H1 (cell line): ENCODE measurements around the gene SPTLC3. TPM values are rescaled to one million over a fixed set of nuclear protein-coding genes. Genes with fewer than 3 reads are reported as not detected.

Experiments
- CTCF ChIA-PET: fragments of 300-600 bp; sonication (Branson Sonifier 250); formaldehyde crosslinking; loops from one replicate; lab custom pipeline; 2021; ENCODE audit not compliant: partially characterized antibody; lab: Charles Lee
- POLR2A ChIA-PET: fragments of 300-600 bp; sonication (Branson Sonifier 250); formaldehyde crosslinking; loops from one replicate; lab custom pipeline; 2021; ENCODE audit warnings: inconsistent platforms; ENCODE audit not compliant: partially characterized antibody; lab: Charles Lee
- DNase-seq, 2 experiments: peaks; one replicate each; pipeline versions ENCODE4 v3.0.0 to v3.0.0-alpha.2; 2010 to 2022; ENCODE audit warnings: low spot score in 2 of 2, low read depth in 1 of 2, mixed read lengths in 1 of 2
- FAIRE-seq: peaks from 2 replicates; lab custom pipeline; 2011; peaks lifted over from hg19 to GRCh38; lab: Jason Lieb, UNC
- H2AFZ ChIP-seq: 2 replicates; pipeline ENCODE4 v1.8.1; 2012; ENCODE audit warnings: low read length, inconsistent platforms
- H2AK5ac ChIP-seq: 2 replicates; pipeline ENCODE4 v1.6.1; 2013; ENCODE audit warnings: low read depth, low read length
- H2BK120ac ChIP-seq: replicated peaks from 2 replicates; pipeline ENCODE3; 2013; ENCODE audit warnings: low read depth, low read length, inconsistent platforms
- H2BK12ac ChIP-seq: 2 replicates; pipeline ENCODE4 v1.6.1; 2013; ENCODE audit warnings: low read depth, low read length
- H2BK15ac ChIP-seq: 2 replicates; pipeline ENCODE4 v1.6.1; 2013; ENCODE audit warnings: low read length
- H2BK20ac ChIP-seq: 2 replicates; pipeline ENCODE4 v1.6.1; 2013; ENCODE audit warnings: low read length
- H2BK5ac ChIP-seq: 2 replicates; pipeline ENCODE4 v1.6.1; 2013; ENCODE audit warnings: low read depth, low read length
- H3K14ac ChIP-seq: 2 replicates; pipeline ENCODE4 v1.6.1; 2013; ENCODE audit warnings: inconsistent platforms; ENCODE audit not compliant: insufficient read length
- H3K18ac ChIP-seq: 2 replicates; pipeline ENCODE4 v1.6.1; 2013; ENCODE audit warnings: low read length; ENCODE audit errors: extremely low read depth
- H3K23ac ChIP-seq: 2 replicates; pipeline ENCODE4 v1.6.1; 2013; ENCODE audit warnings: inconsistent platforms; ENCODE audit not compliant: insufficient read length
- H3K23me2 ChIP-seq: 2 replicates; pipeline ENCODE4 v1.6.1; 2013; ENCODE audit warnings: low read depth, low read length
- H3K27ac ChIP-seq: 2 replicates; pipeline ENCODE4 v1.6.1; 2011; ENCODE audit warnings: low read depth, low read length, inconsistent platforms
- H3K27me3 ChIP-seq, 4 experiments: replicated peaks in 1 of 4; 1 replicate in 1 of 4; 2 replicates in 3 of 4; pipeline versions ENCODE4 v1.6.1 to v1.8.1; 2011 to 2013; ENCODE audit warnings: low read length in 3 of 4, mild to moderate bottlenecking in 3 of 4, inconsistent platforms in 2 of 4, mixed read lengths in 2 of 4, moderate library complexity in 1 of 4; ENCODE audit not compliant: control insufficient read depth in 3 of 4, insufficient read depth in 3 of 4; ENCODE audit errors: extremely low read depth in 1 of 4
- H3K36me3 ChIP-seq, 4 experiments: 2 replicates each; pipeline versions ENCODE4 v1.6.1 to v1.8.1; 2011 to 2013; ENCODE audit warnings: mild to moderate bottlenecking in 4 of 4, low read length in 3 of 4, moderate library complexity in 2 of 4, control low read depth in 1 of 4, inconsistent platforms in 1 of 4; ENCODE audit not compliant: insufficient read depth in 4 of 4, control insufficient read depth in 2 of 4
- H3K4ac ChIP-seq: replicated peaks from 2 replicates; pipeline ENCODE3; 2013; ENCODE audit warnings: low read length, low read depth, mixed read lengths, inconsistent platforms; ENCODE audit not compliant: insufficient read length
- H3K4me1 ChIP-seq, 4 experiments: replicated peaks in 1 of 4; 1 replicate in 1 of 4; 2 replicates in 3 of 4; pipeline versions ENCODE4 v1.6.1 to v1.8.1; 2011 to 2013; ENCODE audit warnings: low read length in 3 of 4, inconsistent platforms in 2 of 4, mixed read lengths in 1 of 4; ENCODE audit not compliant: insufficient read depth in 4 of 4, control insufficient read depth in 3 of 4
- H3K4me2 ChIP-seq, 2 experiments: 2 replicates each; pipeline versions ENCODE4 v1.6.1 to v1.8.1; 2011 to 2013; ENCODE audit warnings: low read depth in 2 of 2, low read length in 2 of 2, control low read depth in 1 of 2, inconsistent platforms in 1 of 2, mild to moderate bottlenecking in 1 of 2; ENCODE audit not compliant: insufficient read depth in 1 of 2
- H3K4me3 ChIP-seq, 4 experiments: fragments of 200-600, 300-600 bp in 1 of 4; sonication (generic), shearing (Covaris generic), sonication (Bioruptor Twin) in 1 of 4; 2 replicates each; pipeline versions ENCODE4 v1.5.1 to v1.8.1; 2011 to 2016; ENCODE audit warnings: low read length in 4 of 4, low read depth in 3 of 4, control low read depth in 2 of 4, inconsistent platforms in 2 of 4, mild to moderate bottlenecking in 2 of 4, mixed read lengths in 1 of 4, moderate library complexity in 1 of 4; ENCODE audit not compliant: insufficient read depth in 2 of 4; ENCODE audit errors: extremely low read depth in 1 of 4
- H3K56ac ChIP-seq: replicated peaks from 2 replicates; pipeline ENCODE3; 2013; ENCODE audit warnings: low read depth, mild to moderate bottlenecking, mixed read lengths, low read length, inconsistent platforms; ENCODE audit not compliant: insufficient read length
- H3K79me1 ChIP-seq: 2 replicates; pipeline ENCODE4 v1.6.1; 2013; ENCODE audit warnings: low read depth, low read length, control low read depth
- H3K79me2 ChIP-seq, 2 experiments: 2 replicates each; pipeline versions ENCODE4 v1.6.1 to v1.8.1; 2012 to 2013; ENCODE audit warnings: low read length in 2 of 2, mild to moderate bottlenecking in 2 of 2, inconsistent platforms in 1 of 2; ENCODE audit not compliant: insufficient read depth in 2 of 2, control insufficient read depth in 1 of 2
- H3K9ac ChIP-seq, 4 experiments: replicated peaks in 1 of 4; 1 replicate in 1 of 4; 2 replicates in 3 of 4; pipeline versions ENCODE4 v1.6.1 to v1.8.1; 2011 to 2013; ENCODE audit warnings: low read depth in 3 of 4, low read length in 3 of 4, control low read depth in 2 of 4, mild to moderate bottlenecking in 2 of 4, moderate library complexity in 2 of 4, inconsistent platforms in 1 of 4; ENCODE audit errors: extremely low read depth in 1 of 4
- H3K9me3 ChIP-seq, 2 experiments: 2 replicates each; pipeline versions ENCODE4 v1.6.1 to v1.8.1; 2012 to 2013; ENCODE audit warnings: mild to moderate bottlenecking in 2 of 2, moderate library complexity in 2 of 2, control low read depth in 1 of 2, inconsistent platforms in 1 of 2, low read depth in 1 of 2, low read length in 1 of 2, mixed read lengths in 1 of 2; ENCODE audit not compliant: insufficient read depth in 2 of 2
- H4K20me1 ChIP-seq, 2 experiments: replicated peaks in 1 of 2; 2 replicates each; pipeline versions ENCODE3 to v1.8.1; 2011 to 2013; ENCODE audit warnings: inconsistent platforms in 2 of 2, low read length in 2 of 2, mild to moderate bottlenecking in 1 of 2; ENCODE audit not compliant: insufficient read depth in 2 of 2, control insufficient read depth in 1 of 2
- H4K5ac ChIP-seq: 2 replicates; pipeline ENCODE4 v1.6.1; 2013; ENCODE audit warnings: low read length, low read depth, mixed read lengths, inconsistent platforms; ENCODE audit not compliant: insufficient read length
- H4K8ac ChIP-seq: 2 replicates; pipeline ENCODE4 v1.8.0; 2013; ENCODE audit warnings: mild to moderate bottlenecking, moderate library complexity, low read length, inconsistent platforms; ENCODE audit not compliant: insufficient read depth; ENCODE audit errors: extremely low read depth
- H4K91ac ChIP-seq: replicated peaks from 2 replicates; pipeline ENCODE3; 2013; ENCODE audit warnings: low read length, mixed read lengths, inconsistent platforms; ENCODE audit not compliant: insufficient read length
- BACH1 ChIP-seq: IDR thresholded peaks from 2 replicates; pipeline ENCODE4 v1.6.1; 2012; ENCODE audit warnings: low read length, improper control_type of control experiment
- CBX5 ChIP-seq: fragments of 300-800, 300-1000 bp; sonication (generic); IDR thresholded peaks from 2 replicates; pipeline ENCODE4 v1.7.1; 2016; ENCODE audit warnings: antibody characterized with exemption, low read length, low read depth
- CTBP2 ChIP-seq: IDR thresholded peaks from 2 replicates; pipeline ENCODE4 v1.7.0; 2011; ENCODE audit warnings: borderline replicate concordance, mild to moderate bottlenecking, moderate library complexity, mixed read lengths, low read length; ENCODE audit not compliant: insufficient read depth, insufficient read length
- GABPA ChIP-seq: IDR thresholded peaks from 2 replicates; pipeline ENCODE4 v1.6.1; 2011; ENCODE audit warnings: mild to moderate bottlenecking, low read length, moderate library complexity, borderline replicate concordance; ENCODE audit not compliant: insufficient read depth
- GTF2F1 ChIP-seq: IDR thresholded peaks from 2 replicates; pipeline ENCODE4 v1.6.1; 2012; ENCODE audit warnings: low read depth, low read length, improper control_type of control experiment, borderline replicate concordance
- KDM1A ChIP-seq: fragments of 200-600, 300-600 bp; sonication (generic); IDR thresholded peaks from 2 replicates; pipeline ENCODE4 v1.7.1; 2016; ENCODE audit warnings: mild to moderate bottlenecking, low read length, borderline replicate concordance
- POLR2A ChIP-seq, 2 experiments: IDR thresholded peaks; 1 replicate in 1 of 2; 2 replicates in 1 of 2; pipeline ENCODE4 v1.6.1; 2011; ENCODE audit warnings: low read depth in 2 of 2, low read length in 2 of 2, mild to moderate bottlenecking in 2 of 2; ENCODE audit errors: control extremely low read depth in 1 of 2
- RBBP5 ChIP-seq: IDR thresholded peaks from 2 replicates; pipeline ENCODE4 v1.7.1; 2012; ENCODE audit warnings: low read depth, mild to moderate bottlenecking, inconsistent platforms, low read length, moderate library complexity, borderline replicate concordance
- SAP30 ChIP-seq: fragments of 300-600 bp; sonication (generic); IDR thresholded peaks from 2 replicates; pipeline ENCODE4 v1.7.1; 2012; ENCODE audit warnings: low read length, moderate library complexity, mild to moderate bottlenecking, inconsistent platforms; ENCODE audit not compliant: insufficient read depth, insufficient replicate concordance
- SIN3A ChIP-seq, 2 experiments: IDR thresholded peaks in 1 of 2; conservative IDR thresholded peaks in 1 of 2; 2 replicates each; pipeline ENCODE4 v1.6.1; 2011 to 2012; ENCODE audit warnings: low read length in 2 of 2, improper control_type of control experiment in 1 of 2, low read depth in 1 of 2, mild to moderate bottlenecking in 1 of 2
- SP1 ChIP-seq: IDR thresholded peaks from 2 replicates; pipeline ENCODE4 v1.6.1; 2011; ENCODE audit warnings: low read depth, low read length
- SUZ12 ChIP-seq: fragments of 200-600 bp; sonication (generic); IDR thresholded peaks from 2 replicates; pipeline ENCODE4 v1.6.1; 2012; ENCODE audit warnings: mild to moderate bottlenecking, inconsistent platforms, low read length, moderate library complexity, mixed read lengths
- WGBS, 2 experiments: shearing (Covaris generic) in 1 of 2; methylation state at CpG; one replicate each; pipeline versions ENCODE4 v1.1.6 to v1.1.7; 2013 to 2015; ENCODE audit warnings: low lambda C conversion rate in 2 of 2, mixed read lengths in 2 of 2, inconsistent platforms in 1 of 2, low coverage in 1 of 2, missing lambda C conversion rate in 1 of 2; ENCODE audit not compliant: insufficient replicate concordance in 2 of 2, insufficient coverage in 1 of 2, insufficient read length in 1 of 2; ENCODE audit errors: extremely low coverage in 1 of 2, missing lambda C conversion rate in 1 of 2; 5-methylcytosine and 5-hydroxymethylcytosine counted together
- polyA plus RNA-seq, 7 experiments: library from polyadenylated mRNA; depleted of rRNA in 3 of 7; stranded (reverse) in 5 of 7; unstranded in 2 of 7; fragments of >200 nt in 5 of 7; fragments of 200-250 nt in 2 of 7; gene quantifications; 1 replicate in 5 of 7; 2 replicates in 1 of 7; 4 replicates in 1 of 7; pipeline versions ENCODE4 v1.2.1 to v1.2.3, GENCODE V29; 2011 to 2013; ENCODE audit warnings: missing spikeins in 2 of 7, mixed read lengths in 2 of 7
- total RNA-seq: library from RNA; stranded (reverse); fragmentation: NEBNext Ultra II Directional; extraction: Animal tissue kit (Norgen Biotek cat#: 25700); gene quantifications from 2 replicates; pipeline ENCODE4 v1.2.1, GENCODE V29; 2021

SPTLC3 gene
- total and polyA plus RNA-seq, 2 of the 8 experiments (the other 6 are each of a cell fraction or from before 2014, with no cell fraction given): 0.23 to 0.82 TPM

- H3K56ac ChIP-seq: no peak overlapping the region
- no peaks in the 10 kb centered on the region for H3K9me3 ChIP-seq
- no peak overlapping the region for H4K91ac ChIP-seq
- H2BK5ac ChIP-seq: no peak overlapping the region
- H3K9ac ChIP-seq: no peak overlapping the region
- no peak overlapping the region for H2AK5ac ChIP-seq
- no peak overlapping the region for H3K14ac ChIP-seq
- H3K27ac ChIP-seq: no peak overlapping the region
- no peak for FAIRE-seq
- H4K20me1 ChIP-seq: no peaks in the 10 kb centered on the region
- DNase-seq: no peak
- no peaks in the 10 kb centered on the region for H3K36me3 ChIP-seq
- TF ChIP-seq CTBP2 (no peak), SAP30 (no peak), POLR2A (IDR thresholded peaks at IDR 0.05; ENCODE audit: control extremely low read depth in 1 of 2, low read depth in 2 of 2, low read length in 2 of 2) (no peak), BACH1 (no peak), SUZ12 (no peak), KDM1A (no peak), SP1 (no peak), GTF2F1 (no peak), SIN3A (conservative IDR thresholded peaks at IDR 0.05 in 1 of 2, IDR thresholded peaks at IDR 0.05 in 1 of 2; ENCODE audit: low read depth in 1 of 2, low read length in 2 of 2) (no peak), RBBP5 (no peak), GABPA (no peak), CBX5 (no peak)
- POLR2A ChIA-PET: no interaction called here
- WGBS, 2 experiments: 79% methylated on average over 2 of the region's 2 CpGs; no CpG with 5 or more reads in 1 of the 2 experiments
- H3K27me3 ChIP-seq: no peaks in the 10 kb centered on the region
- H4K8ac ChIP-seq: no peak overlapping the region
- H3K23ac ChIP-seq: no peak overlapping the region
- H2BK120ac ChIP-seq: no peak overlapping the region
- no peak overlapping the region for H3K4me2 ChIP-seq
- H3K79me2 ChIP-seq: no peaks in the 10 kb centered on the region
- H3K79me1 ChIP-seq: no peaks in the 10 kb centered on the region
- no peaks in the 10 kb centered on the region for H3K4me1 ChIP-seq
- H4K5ac ChIP-seq: no peak overlapping the region
- H2BK15ac ChIP-seq: no peak overlapping the region
- no peak overlapping the region for H2BK20ac ChIP-seq
- CTCF ChIA-PET: interaction anchor here (1.7 kb wide), 1 partner anchor 12 kb away, joined by 4 read pairs; no protein-coding TSS in a partner anchor
- no peak overlapping the region for H3K4ac ChIP-seq
- H3K4me3 ChIP-seq: no peak overlapping the region
- no peak overlapping the region for H2BK12ac ChIP-seq
- no peak overlapping the region for H2AFZ ChIP-seq
- no peak overlapping the region for H3K18ac ChIP-seq
- no peaks in the 10 kb centered on the region for H3K23me2 ChIP-seq
Measured at GRCh38 chr20:13092111-13092510, 83.3 kb downstream of the SPTLC3 start.
